Neural cell (in vitro differentiated cells): Measurements from ENCODE around the gene ACAA2. TPM values are rescaled to one million over a fixed set of nuclear protein-coding genes. Genes with fewer than 3 reads are reported as not detected.

Experiments used
- EP300 ChIP-seq: fragments of 450-650 bp; conservative IDR thresholded peaks from 2 replicates; pipeline ENCODE4 v1.6.1; 2014; ENCODE audit warnings: antibody characterized with exemption, mild to moderate bottlenecking, moderate library complexity; ENCODE audit not compliant: poor library complexity, severe bottlenecking
- polyA plus RNA-seq: library from polyadenylated mRNA; depleted of rRNA; stranded (reverse); fragments of >200 nt; gene quantifications from 2 replicates; pipeline ENCODE4 v1.2.3, GENCODE V29; 2014
- small RNA-seq, 3 experiments: library from RNA; depleted of rRNA; stranded (forward); fragments of <200 nt; gene quantifications; one replicate each; pipeline ENCODE3, GENCODE V24; 2012

Gene ACAA2
- polyA plus RNA-seq, 1 donor from 2014 or later = 6.3 TPM

GRCh38 chr18:49733321-49733720, 80.0 kb downstream of the ACAA2 start (continued):
- no peak for TF ChIP-seq EP300

Small RNA genes within 50 kb of the gene (small RNA-seq; reads per million reads assigned to genes)
- 0 reads per million in 3 experiments for gene RF00283
- gene SCARNA17 = 0 reads per million in 3 experiments
